Dendritic cell treated with granulocyte-macrophage colony-stimulating factor and Interleukin-4, amounts not matched to agents 40 ng/mL and 50 ng/mL, for 4 days (primary cell): Measurements from ENCODE around the gene ERCC6.

Experiments used
- H3K27ac Mint-ChIP-seq: one replicate; pipeline ENCODE4 v1.8.0; 2022; ENCODE audit warnings: mild to moderate bottlenecking, mixed read lengths
- H3K27me3 Mint-ChIP-seq: one replicate; pipeline ENCODE4 v1.8.0; 2022; ENCODE audit warnings: mild to moderate bottlenecking, mixed read lengths
- H3K36me3 Mint-ChIP-seq: one replicate; pipeline ENCODE4 v1.8.0; 2022; ENCODE audit warnings: low read depth, mixed read lengths
- H3K4me1 Mint-ChIP-seq: one replicate; pipeline ENCODE4 v1.8.0; 2022; ENCODE audit warnings: low read depth, mixed read lengths
- H3K4me3 Mint-ChIP-seq: one replicate; pipeline ENCODE4 v1.8.0; 2022; ENCODE audit warnings: mild to moderate bottlenecking, moderate library complexity, mixed read lengths
- H3K9me3 Mint-ChIP-seq: one replicate; pipeline ENCODE4 v1.8.0; 2022; ENCODE audit warnings: mixed read lengths
- intact Hi-C: fragments of 100-400 bp; cut with micrococcal nuclease; formaldehyde crosslinking; loops from one replicate; pipeline ENCODE4 v1.15.0; 2022

ERCC6 gene

DNA sequence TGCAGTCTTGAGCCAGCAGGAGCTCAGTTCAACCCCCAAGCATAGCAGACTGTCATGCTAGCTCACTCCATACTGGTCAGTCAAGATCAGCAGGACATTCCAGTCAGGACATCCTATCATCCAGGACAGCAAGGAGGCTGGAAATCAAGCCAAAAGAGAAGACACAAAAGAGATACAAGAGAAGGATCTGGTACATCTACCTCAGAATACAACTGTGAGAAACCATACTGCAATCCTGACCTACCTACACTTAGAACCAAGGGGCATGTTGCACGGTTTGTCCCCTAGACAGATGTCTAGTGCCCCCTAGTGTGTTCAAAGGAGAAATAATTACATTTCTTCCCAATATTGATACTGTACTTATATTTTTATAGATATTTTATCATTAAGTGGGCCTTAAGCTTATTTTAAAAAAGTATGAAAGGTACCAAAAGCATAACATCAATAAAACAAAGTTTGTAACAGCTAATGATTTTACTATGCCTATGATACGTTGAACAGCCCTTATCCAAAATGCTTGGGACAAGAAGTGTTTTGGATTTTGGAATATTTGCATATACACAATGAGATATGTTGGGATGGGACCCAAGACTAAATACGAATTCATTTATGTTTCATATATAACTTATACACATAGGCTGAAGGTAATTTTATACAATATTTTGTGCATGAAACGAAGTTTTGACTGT is 26.7 kb downstream of the ERCC6 start:
- H3K4me1 Mint-ChIP-seq: peaks cover 24% of the 10 kb centered on the region
- H3K27me3 Mint-ChIP-seq: no peaks in the 10 kb centered on the region
- H3K36me3 Mint-ChIP-seq: peaks cover 26% of the 10 kb centered on the region
- no peaks in the 10 kb centered on the region for H3K9me3 Mint-ChIP-seq
- H3K4me3 Mint-ChIP-seq: no peak overlapping the region
- H3K27ac Mint-ChIP-seq: no peak overlapping the region
- intact Hi-C loops: loop anchor here (1.0 to 5.0 kb wide), 2 partner anchors 105 to 530 kb away; no protein-coding TSS in a partner anchor

DNA sequence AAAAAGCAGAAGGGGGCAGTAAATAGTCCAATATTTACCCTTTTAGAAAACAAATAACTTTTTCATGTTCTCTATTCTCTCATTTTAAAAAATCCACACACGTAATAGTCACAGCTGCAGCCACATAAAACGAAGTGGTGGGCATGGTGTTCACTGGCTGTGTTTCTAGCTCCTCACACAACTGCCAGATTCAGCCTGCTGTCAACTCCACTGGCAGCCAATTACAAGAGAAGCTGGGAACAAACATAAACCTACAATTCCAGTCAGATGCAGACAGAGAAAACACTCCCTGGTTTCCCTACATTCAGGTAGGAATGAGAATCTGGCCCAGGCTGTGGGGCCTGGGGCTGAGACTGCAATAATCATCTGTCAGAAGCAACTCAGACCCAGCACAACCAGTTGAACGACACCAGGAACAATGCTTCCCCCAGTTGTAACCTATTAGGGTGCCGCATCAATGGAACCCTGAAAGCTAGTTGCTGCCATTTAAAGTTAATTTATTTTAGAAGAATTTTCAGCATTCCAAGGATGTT is 29.1 kb downstream of the ERCC6 start:
- intact Hi-C loops: loop anchor here (5.0 kb wide), 1 partner anchor 528 kb away; no protein-coding TSS in a partner anchor
- H3K4me1 Mint-ChIP-seq: peaks cover 16% of the 10 kb centered on the region
- H3K4me3 Mint-ChIP-seq: no peak overlapping the region
- H3K36me3 Mint-ChIP-seq: peaks cover 18% of the 10 kb centered on the region
- H3K9me3 Mint-ChIP-seq: no peaks in the 10 kb centered on the region
- no peaks in the 10 kb centered on the region for H3K27me3 Mint-ChIP-seq
- H3K27ac Mint-ChIP-seq: no peak overlapping the region

DNA sequence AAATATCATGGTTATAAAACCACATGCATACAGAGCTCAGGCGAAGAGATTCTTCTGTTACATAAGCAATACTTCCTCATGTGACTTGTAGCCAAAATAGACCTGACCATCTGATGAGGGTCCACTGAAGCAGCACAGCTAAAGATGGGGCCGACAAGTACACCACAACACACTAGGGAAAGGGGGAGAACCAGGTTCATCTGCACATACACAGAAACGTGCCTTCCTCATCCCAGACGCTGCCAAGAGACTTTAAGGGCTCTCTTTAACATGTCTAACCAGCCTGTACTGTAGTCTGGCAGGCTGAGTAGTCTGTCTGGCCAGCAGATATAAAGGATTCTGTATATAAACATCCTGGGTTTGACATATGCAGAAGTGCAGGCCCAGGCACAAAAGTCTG is 30.3 kb downstream of the ERCC6 start:
- Mint-ChIP-seq H3K4me3 (no peak overlapping the region), H3K4me1 (peaks cover 10% of the 10 kb centered on the region), H3K36me3 (peaks cover 18% of the 10 kb centered on the region), H3K27ac (no peak overlapping the region), H3K9me3 (no peaks in the 10 kb centered on the region), H3K27me3 (no peaks in the 10 kb centered on the region)
- intact Hi-C loops: no loop called here

DNA sequence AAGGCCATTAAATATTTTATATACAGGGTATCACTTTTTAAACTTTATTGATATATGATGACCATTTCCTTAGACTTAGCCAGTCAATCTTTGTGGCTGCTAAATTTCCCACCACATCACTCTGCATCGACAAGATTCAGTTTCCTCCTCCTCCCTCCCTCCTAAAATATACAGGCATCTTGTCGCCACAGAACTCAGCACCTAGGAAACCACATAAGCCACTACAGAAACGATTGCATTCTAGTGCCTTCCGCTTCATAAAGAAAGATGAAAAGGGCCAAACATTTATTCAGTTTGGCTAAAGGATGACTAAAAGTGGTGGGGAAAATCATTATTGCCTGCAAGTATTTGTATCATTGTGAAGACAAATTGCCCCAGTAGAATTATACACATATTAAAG is 30.7 kb downstream of the ERCC6 start:
- peaks cover 18% of the 10 kb centered on the region for H3K36me3 Mint-ChIP-seq
- H3K27me3 Mint-ChIP-seq: no peaks in the 10 kb centered on the region
- no peak overlapping the region for H3K27ac Mint-ChIP-seq
- intact Hi-C loops: no loop called here
- peaks cover 8% of the 10 kb centered on the region for H3K4me1 Mint-ChIP-seq
- H3K4me3 Mint-ChIP-seq: no peak overlapping the region
- H3K9me3 Mint-ChIP-seq: no peaks in the 10 kb centered on the region

DNA sequence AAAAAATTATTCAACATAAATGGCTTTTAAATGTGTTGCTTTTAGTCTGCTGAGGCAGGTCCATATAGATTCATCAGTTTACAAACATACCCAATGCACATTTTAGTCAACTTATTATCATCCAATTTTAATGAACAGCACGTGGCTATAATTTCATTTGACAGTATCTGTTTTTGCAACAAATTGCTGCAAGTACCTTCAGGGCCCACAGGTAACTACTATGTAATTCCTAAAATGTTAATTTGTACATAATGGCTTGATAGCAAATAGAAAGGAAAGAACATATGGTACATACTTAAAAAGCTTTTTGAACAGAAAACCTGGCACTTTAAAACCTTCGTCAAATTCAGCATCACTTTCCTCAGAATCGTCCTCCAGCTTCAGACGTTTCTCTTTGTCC is 33.3 kb downstream of the ERCC6 start:
- no peaks in the 10 kb centered on the region for H3K27me3 Mint-ChIP-seq
- H3K27ac Mint-ChIP-seq: no peak overlapping the region
- peaks cover 8% of the 10 kb centered on the region for H3K4me1 Mint-ChIP-seq
- H3K36me3 Mint-ChIP-seq: peaks cover 31% of the 10 kb centered on the region
- intact Hi-C loops: no loop called here
- no peak overlapping the region for H3K4me3 Mint-ChIP-seq
- H3K9me3 Mint-ChIP-seq: no peaks in the 10 kb centered on the region

DNA sequence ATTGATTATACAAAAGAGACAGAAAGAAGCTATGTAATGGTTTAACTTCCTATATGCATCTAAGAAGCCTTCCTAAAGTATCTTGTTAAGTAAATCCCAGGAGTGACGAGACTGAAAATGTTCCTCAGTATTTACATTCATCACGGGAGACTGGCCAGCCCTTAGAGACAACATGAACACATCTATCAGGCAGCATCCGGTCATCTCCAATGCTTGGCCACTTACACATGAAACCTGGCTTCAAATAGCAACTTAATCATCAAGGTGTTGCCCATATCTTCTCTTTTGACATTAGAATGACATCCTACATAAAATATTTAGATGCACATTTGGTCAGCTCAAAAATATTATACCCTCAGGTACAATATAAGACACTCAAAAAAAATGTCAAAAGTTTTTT is 33.8 kb downstream of the ERCC6 start:
- H3K4me3 Mint-ChIP-seq: no peak overlapping the region
- no peak overlapping the region for H3K27ac Mint-ChIP-seq
- peaks cover 31% of the 10 kb centered on the region for H3K36me3 Mint-ChIP-seq
- H3K27me3 Mint-ChIP-seq: no peaks in the 10 kb centered on the region
- peaks cover 8% of the 10 kb centered on the region for H3K4me1 Mint-ChIP-seq
- H3K9me3 Mint-ChIP-seq: no peaks in the 10 kb centered on the region
- intact Hi-C loops: no loop called here

DNA sequence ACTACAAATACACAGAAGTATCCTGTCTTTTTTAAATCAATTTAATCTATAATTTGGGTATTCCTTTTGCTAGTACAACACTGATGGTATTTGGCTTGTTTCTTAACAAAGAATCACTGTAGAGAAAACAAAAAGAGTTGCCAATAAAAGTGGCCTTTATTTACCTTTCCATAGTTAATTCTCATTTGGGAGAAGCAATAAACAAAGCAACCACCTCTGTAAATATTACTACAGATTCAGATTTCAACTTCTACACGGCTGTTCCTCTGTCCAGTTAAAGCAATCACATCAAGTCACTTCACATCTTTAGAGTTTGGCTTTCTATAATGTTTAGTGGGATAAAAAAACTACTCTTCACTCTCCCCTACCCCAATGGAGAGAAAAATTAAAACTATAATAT is 34.4 kb downstream of the ERCC6 start:
- H3K27me3 Mint-ChIP-seq: no peaks in the 10 kb centered on the region
- peaks cover 8% of the 10 kb centered on the region for H3K4me1 Mint-ChIP-seq
- H3K27ac Mint-ChIP-seq: no peak overlapping the region
- H3K4me3 Mint-ChIP-seq: no peak overlapping the region
- H3K9me3 Mint-ChIP-seq: no peaks in the 10 kb centered on the region
- peaks cover 31% of the 10 kb centered on the region for H3K36me3 Mint-ChIP-seq
- intact Hi-C loops: no loop called here

DNA sequence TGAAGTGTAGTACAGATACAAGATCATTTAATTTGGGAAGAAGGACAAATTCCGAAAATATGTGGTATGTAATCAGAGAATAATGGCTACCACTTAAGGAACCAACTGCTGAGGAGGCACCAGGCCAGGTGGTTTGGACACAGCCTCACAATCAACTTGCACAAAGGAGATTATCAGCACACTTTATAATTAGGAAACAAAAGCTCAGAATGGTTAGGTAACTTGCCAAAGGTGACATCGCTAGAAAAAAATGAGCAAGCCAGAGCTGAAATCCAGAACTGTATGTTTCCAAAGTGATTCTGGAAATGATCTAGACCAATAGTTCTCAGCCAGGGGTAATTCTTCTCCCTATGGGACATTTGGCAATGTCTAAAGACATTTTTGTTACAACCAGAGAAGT is 36.6 kb downstream of the ERCC6 start:
- H3K36me3 Mint-ChIP-seq: peaks cover 41% of the 10 kb centered on the region
- H3K9me3 Mint-ChIP-seq: no peaks in the 10 kb centered on the region
- intact Hi-C loops: no loop called here
- no peaks in the 10 kb centered on the region for H3K4me1 Mint-ChIP-seq
- H3K27me3 Mint-ChIP-seq: no peaks in the 10 kb centered on the region
- H3K4me3 Mint-ChIP-seq: no peak overlapping the region
- H3K27ac Mint-ChIP-seq: no peak overlapping the region

DNA sequence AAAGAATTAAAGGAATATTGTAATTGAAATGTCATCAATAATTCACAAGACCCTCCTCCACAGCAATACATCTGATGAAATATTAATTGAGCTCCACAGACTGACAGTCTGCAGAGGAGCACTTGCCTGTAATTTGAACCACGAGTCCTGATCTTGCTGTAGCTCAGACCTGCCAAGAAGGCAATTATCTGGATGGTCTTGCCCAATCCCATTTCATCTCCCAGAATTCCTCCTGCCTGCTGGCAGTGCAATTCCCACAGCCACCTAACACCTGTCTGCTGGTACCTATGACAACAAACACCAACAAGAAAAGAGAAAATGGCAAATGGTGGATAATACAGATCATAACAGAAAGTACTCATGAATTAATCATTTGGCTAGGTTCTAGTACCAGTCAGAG is 38.5 kb downstream of the ERCC6 start:
- no peaks in the 10 kb centered on the region for H3K9me3 Mint-ChIP-seq
- no peaks in the 10 kb centered on the region for H3K4me1 Mint-ChIP-seq
- H3K27me3 Mint-ChIP-seq: no peaks in the 10 kb centered on the region
- no peak overlapping the region for H3K4me3 Mint-ChIP-seq
- H3K27ac Mint-ChIP-seq: no peak overlapping the region
- intact Hi-C loops: no loop called here
- H3K36me3 Mint-ChIP-seq: peaks cover 37% of the 10 kb centered on the region

DNA sequence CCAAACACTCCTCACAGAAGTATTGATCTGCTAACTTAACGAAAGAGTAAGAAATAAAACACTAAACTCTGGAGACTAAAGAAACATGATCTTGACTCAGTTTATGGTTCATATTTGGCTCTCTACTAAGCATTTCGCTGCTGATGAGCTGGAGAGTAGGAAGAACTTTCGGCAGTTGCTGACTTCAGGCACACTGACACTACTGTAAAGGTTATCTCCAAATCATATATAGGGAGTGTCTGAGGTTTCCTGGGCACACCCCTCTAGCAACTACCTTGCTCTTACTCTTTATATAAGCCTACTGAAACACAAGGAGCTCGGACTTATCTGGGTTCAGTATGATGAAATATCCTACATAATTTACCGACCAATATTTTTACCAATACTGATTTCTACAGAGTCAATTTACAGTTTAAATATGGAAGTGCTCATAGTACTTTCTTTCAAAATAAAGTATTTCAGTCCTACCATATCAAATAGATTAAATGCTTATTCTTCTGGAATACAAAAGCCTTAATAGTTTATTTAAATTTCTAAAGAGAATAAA is 39.5 kb downstream of the ERCC6 start:
- Mint-ChIP-seq H3K4me3 (no peak overlapping the region), H3K4me1 (no peaks in the 10 kb centered on the region), H3K36me3 (peaks cover 40% of the 10 kb centered on the region), H3K9me3 (no peaks in the 10 kb centered on the region), H3K27ac (no peak overlapping the region), H3K27me3 (no peaks in the 10 kb centered on the region)
- intact Hi-C loops: no loop called here

DNA sequence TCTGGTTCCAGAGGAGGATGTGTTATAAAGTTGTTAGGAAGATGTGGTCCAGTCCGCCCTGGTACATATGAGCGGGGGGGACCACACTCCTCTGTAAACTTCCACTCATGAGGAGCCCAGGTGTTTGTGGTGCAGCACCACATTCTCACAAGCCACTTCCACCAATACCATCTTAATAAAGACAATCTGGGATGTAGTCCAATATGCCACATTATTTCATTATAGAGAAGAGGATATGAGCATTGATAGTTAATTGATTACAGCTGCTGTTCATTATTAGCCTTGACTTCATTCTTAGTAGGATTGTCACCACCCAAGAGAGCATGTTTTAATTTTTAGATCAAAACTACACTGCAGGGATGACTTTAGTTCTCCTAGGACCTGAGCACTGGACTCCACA is 40.5 kb downstream of the ERCC6 start:
- Mint-ChIP-seq H3K27ac (no peak overlapping the region), H3K4me1 (no peaks in the 10 kb centered on the region), H3K27me3 (no peaks in the 10 kb centered on the region), H3K4me3 (no peak overlapping the region), H3K9me3 (no peaks in the 10 kb centered on the region), H3K36me3 (peaks cover 40% of the 10 kb centered on the region)
- intact Hi-C loops: no loop called here

DNA sequence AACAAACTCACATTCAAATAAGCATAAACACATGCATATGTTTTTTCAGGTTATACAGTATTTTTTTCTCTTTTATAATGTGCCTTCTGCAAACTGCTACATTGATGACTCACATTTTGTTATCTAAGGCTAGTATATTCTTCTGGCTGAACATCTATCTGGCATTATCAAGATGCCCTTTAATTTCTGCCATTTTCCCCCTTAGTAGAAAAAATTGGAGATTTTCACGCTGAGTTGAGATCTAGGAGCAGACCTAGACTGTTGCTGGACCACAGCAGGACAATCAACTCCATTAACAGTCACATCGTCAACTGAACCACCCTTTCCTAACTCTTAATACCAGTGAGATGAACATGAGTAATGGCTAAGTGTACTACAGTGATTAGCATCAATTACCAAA is 41.6 kb downstream of the ERCC6 start:
- intact Hi-C loops: no loop called here
- Mint-ChIP-seq H3K27ac (no peak overlapping the region), H3K4me1 (no peaks in the 10 kb centered on the region), H3K4me3 (no peak overlapping the region), H3K27me3 (no peaks in the 10 kb centered on the region), H3K9me3 (no peaks in the 10 kb centered on the region), H3K36me3 (peaks cover 39% of the 10 kb centered on the region)

DNA sequence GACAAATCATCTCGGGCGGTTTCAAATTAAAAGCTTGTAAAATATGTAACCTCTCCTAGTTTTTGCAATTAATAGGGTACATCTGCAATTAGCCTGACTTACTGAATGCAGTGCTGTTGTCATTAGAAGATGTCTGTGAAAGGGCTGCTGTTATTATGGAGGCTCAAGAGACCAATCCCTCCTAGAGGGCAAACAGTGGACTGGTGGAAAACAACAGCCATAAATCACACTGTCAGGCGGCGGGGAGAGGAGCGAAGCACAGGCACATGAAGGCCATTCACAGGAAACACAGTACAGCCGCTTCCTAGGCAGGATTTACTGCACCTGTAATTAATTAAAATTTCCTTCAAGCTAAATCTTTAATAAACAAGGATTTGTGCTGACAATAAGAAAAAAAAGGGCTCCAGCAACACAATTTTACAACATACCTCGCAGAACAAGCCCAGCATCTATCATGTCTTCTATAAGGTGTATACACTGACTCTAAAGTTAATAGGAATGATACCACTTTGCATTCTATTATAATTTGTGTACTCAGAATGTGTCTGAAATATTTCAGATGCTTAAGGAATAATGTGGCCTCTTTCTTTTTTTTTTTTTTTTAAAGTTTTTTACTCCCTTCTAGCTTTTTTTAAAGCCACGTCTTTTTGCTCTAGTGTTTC is 50.7 kb downstream of the ERCC6 start:
- Mint-ChIP-seq H3K4me3 (no peak overlapping the region), H3K4me1 (no peaks in the 10 kb centered on the region), H3K27me3 (no peaks in the 10 kb centered on the region), H3K27ac (no peak overlapping the region), H3K36me3 (peaks cover 29% of the 10 kb centered on the region), H3K9me3 (no peaks in the 10 kb centered on the region)
- intact Hi-C loops: no loop called here

DNA sequence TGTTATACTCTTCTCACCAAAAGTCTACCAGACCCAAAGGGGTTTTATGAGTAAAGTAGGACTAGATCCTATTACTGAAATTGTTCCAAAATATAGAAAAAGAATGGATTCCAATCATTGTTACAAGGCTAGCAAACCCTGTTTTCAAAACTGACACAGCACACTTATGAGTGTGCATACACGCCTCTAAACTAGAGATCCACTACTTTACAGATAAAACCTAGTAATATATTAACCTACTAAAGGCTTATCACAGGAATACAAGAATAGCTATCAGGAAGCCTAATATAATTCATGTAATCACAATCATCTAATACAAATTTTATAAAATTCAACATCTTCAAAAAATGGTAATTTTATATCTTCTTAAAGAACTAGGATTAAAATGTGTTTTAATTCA is 52.2 kb downstream of the ERCC6 start:
- Mint-ChIP-seq H3K4me3 (no peak overlapping the region), H3K4me1 (no peaks in the 10 kb centered on the region), H3K27me3 (no peaks in the 10 kb centered on the region), H3K36me3 (peaks cover 31% of the 10 kb centered on the region), H3K9me3 (no peaks in the 10 kb centered on the region), H3K27ac (no peak overlapping the region)
- intact Hi-C loops: no loop called here
